ENCODE data around the gene PMM1.

PMM1 gene

DNA sequence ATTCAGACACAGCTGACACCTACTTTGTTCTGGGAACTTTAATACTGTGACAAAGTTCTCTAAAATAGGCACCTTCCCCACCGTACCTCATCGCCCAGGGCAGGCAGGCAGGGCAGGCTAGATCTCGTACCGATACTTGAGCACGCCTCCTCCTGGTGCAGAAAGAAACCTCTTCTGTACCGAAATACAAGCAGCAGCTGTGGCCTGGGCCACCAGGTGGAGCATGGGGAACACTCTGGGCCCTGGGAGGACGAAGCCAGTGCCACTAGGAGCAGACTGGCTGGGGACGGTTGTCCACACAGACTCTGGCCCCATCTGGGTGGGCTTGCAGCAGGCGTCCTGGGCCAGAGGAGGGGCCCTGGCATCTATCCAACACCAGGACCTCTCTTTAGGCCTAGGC lies 12.8 kb downstream of the PMM1 start:
- DNase-seq (peak; percentile 46), ATAC-seq (ENCODE audit: insufficient read depth, low read depth) (peak; percentile 85)

DNA sequence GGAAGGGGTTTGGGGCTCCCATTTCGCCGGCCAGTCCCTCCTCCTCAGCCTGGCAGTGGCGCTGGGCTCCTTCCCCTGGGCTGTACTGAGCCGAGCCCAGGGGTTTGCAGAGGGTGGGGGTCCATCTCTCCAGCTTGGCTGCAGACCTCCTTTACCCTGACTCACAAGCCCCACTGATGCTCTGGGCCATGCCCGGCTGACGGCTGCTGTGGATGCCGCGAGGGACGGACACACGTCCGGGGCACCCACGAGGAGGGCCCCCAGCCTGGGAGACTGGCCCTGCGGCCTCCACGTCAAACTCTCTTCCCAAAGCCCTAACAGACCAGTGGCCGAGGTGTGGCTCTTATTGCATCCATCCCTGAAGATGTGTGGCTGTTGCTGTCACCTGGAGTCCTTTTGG lies 14.1 kb downstream of the PMM1 start:
- DNase-seq (no peak), ATAC-seq (ENCODE audit: insufficient read depth, low read depth) (no peak)
- peaks cover 31% of the 10 kb centered on the region for H3K36me3 ChIP-seq (ENCODE audit: insufficient read depth, low read length)
- no peak overlapping the region for H3K9ac ChIP-seq (ENCODE audit: low read depth, low read length)
- no peak overlapping the region for H3K4me3 ChIP-seq (ENCODE audit: low read depth in 1 of 2, low read length in 2 of 2)
- H3K79me2 ChIP-seq (ENCODE audit: insufficient read depth, low read length), result no peaks in the 10 kb centered on the region
- H2AFZ ChIP-seq (ENCODE audit: low read depth, low read length), result no peak overlapping the region
- TF ChIP-seq EZH2 (IDR thresholded peaks at IDR 0.05; ENCODE audit: borderline replicate concordance, low read depth, low read length, severe bottlenecking), result no peak
- TF ChIP-seq, protein P1, sequence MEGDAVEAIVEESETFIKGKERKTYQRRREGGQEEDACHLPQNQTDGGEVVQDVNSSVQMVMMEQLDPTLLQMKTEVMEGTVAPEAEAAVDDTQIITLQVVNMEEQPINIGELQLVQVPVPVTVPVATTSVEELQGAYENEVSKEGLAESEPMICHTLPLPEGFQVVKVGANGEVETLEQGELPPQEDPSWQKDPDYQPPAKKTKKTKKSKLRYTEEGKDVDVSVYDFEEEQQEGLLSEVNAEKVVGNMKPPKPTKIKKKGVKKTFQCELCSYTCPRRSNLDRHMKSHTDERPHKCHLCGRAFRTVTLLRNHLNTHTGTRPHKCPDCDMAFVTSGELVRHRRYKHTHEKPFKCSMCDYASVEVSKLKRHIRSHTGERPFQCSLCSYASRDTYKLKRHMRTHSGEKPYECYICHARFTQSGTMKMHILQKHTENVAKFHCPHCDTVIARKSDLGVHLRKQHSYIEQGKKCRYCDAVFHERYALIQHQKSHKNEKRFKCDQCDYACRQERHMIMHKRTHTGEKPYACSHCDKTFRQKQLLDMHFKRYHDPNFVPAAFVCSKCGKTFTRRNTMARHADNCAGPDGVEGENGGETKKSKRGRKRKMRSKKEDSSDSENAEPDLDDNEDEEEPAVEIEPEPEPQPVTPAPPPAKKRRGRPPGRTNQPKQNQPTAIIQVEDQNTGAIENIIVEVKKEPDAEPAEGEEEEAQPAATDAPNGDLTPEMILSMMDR (IDR thresholded peaks at IDR 0.05; ENCODE audit: borderline replicate concordance, extremely low read depth, low read length, poor library complexity, severe bottlenecking), result no peak
- H3K4me1 ChIP-seq (ENCODE audit: insufficient read depth, low read length), result no peaks in the 10 kb centered on the region
- no peaks in the 10 kb centered on the region for H3K27me3 ChIP-seq (ENCODE audit: insufficient read depth, low read length, poor library complexity)
- H4K20me1 ChIP-seq (ENCODE audit: insufficient read depth, low read length), result 0 out of 2 replicates have a peak, but pooled peaks cover 6% of the 10 kb centered on the region
- no peak overlapping the region for H3K27ac ChIP-seq (ENCODE audit: low read length)
- no peak overlapping the region for H3K4me2 ChIP-seq (ENCODE audit: insufficient read depth, low read length)
- no peaks in the 10 kb centered on the region for H3K9me3 ChIP-seq (ENCODE audit: insufficient read depth, low read length, severe bottlenecking)

More for the DNA sequence above, 12.8 kb downstream of the PMM1 start:
- no peak overlapping the region for H3K27ac ChIP-seq (ENCODE audit: low read length)
- H2AFZ ChIP-seq (ENCODE audit: low read depth, low read length), result no peak overlapping the region
- H3K27me3 ChIP-seq (ENCODE audit: insufficient read depth, low read length, poor library complexity), result no peaks in the 10 kb centered on the region
- 0 out of 2 replicates have a peak, but pooled peaks cover 6% of the 10 kb centered on the region for H4K20me1 ChIP-seq (ENCODE audit: insufficient read depth, low read length)
- H3K4me2 ChIP-seq (ENCODE audit: insufficient read depth, low read length), result no peak overlapping the region
- TF ChIP-seq, protein P1 (IDR thresholded peaks at IDR 0.05; ENCODE audit: borderline replicate concordance, extremely low read depth, low read length, poor library complexity, severe bottlenecking), result peak; percentile 73
- TF ChIP-seq EZH2 (IDR thresholded peaks at IDR 0.05; ENCODE audit: borderline replicate concordance, low read depth, low read length, severe bottlenecking), result no peak
- no peak overlapping the region for H3K9ac ChIP-seq (ENCODE audit: low read depth, low read length)
- H3K4me3 ChIP-seq (ENCODE audit: low read depth in 1 of 2, low read length in 2 of 2), result no peak overlapping the region
- no peaks in the 10 kb centered on the region for H3K9me3 ChIP-seq (ENCODE audit: insufficient read depth, low read length, severe bottlenecking)
- no peaks in the 10 kb centered on the region for H3K4me1 ChIP-seq (ENCODE audit: insufficient read depth, low read length)
- no peaks in the 10 kb centered on the region for H3K79me2 ChIP-seq (ENCODE audit: insufficient read depth, low read length)
- H3K36me3 ChIP-seq (ENCODE audit: insufficient read depth, low read length), result peaks cover 31% of the 10 kb centered on the region

DNA sequence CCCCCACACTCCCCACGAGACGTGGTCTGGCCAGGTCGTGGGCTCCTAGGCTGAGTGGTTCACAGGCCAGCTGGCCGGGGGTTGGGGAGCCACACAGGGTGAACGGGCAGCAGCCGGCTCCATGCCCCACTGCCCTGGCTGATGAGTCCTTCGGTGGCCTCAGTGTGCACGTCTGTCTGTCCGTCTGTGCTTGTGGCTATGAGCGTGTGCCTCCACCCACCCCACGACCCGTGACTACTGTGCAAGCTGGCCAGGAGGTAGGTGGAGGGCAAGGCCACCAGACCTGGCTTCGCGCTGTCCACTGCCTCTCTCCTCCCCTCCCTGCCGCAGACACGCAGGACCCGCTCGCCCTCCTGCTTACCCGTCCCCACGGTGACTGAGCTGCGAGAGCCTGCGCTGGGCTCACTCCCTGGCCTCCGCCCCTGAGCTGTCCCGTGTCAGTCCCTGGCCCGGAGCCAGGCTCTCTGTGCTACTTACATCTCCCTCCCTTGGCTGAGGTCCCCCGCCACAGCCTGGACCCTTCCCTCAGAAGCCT lies 14.7 kb downstream of the PMM1 start:
- H3K4me1 ChIP-seq (ENCODE audit: insufficient read depth, low read length), result no peaks in the 10 kb centered on the region
- H3K27me3 ChIP-seq (ENCODE audit: insufficient read depth, low read length, poor library complexity), result no peaks in the 10 kb centered on the region
- no peak overlapping the region for H3K9ac ChIP-seq (ENCODE audit: low read depth, low read length)
- H3K4me3 ChIP-seq (ENCODE audit: low read depth in 1 of 2, low read length in 2 of 2), result no peak overlapping the region
- H3K9me3 ChIP-seq (ENCODE audit: insufficient read depth, low read length, severe bottlenecking), result no peaks in the 10 kb centered on the region
- H2AFZ ChIP-seq (ENCODE audit: low read depth, low read length), result no peak overlapping the region
- DNase-seq (no peak), ATAC-seq (ENCODE audit: insufficient read depth, low read depth) (no peak)
- 0 out of 2 replicates have a peak, but pooled peaks cover 6% of the 10 kb centered on the region for H4K20me1 ChIP-seq (ENCODE audit: insufficient read depth, low read length)
- no peaks in the 10 kb centered on the region for H3K79me2 ChIP-seq (ENCODE audit: insufficient read depth, low read length)
- TF ChIP-seq, protein P1 (IDR thresholded peaks at IDR 0.05; ENCODE audit: borderline replicate concordance, extremely low read depth, low read length, poor library complexity, severe bottlenecking), result no peak
- TF ChIP-seq EZH2 (IDR thresholded peaks at IDR 0.05; ENCODE audit: borderline replicate concordance, low read depth, low read length, severe bottlenecking), result no peak
- H3K4me2 ChIP-seq (ENCODE audit: insufficient read depth, low read length), result no peak overlapping the region
- H3K36me3 ChIP-seq (ENCODE audit: insufficient read depth, low read length), result peaks cover 25% of the 10 kb centered on the region
- no peak overlapping the region for H3K27ac ChIP-seq (ENCODE audit: low read length)
